Stimulated activated naive CD8-positive, alpha-beta T cell treated with anti-CD3 and anti-CD28 coated beads, Interleukin-15, amount 100 ng/mL, for 72 hours (primary cell): ENCODE results near the gene GLOD5.

Experiments used
- ATAC-seq: fragments of 150-1000 bp; cut with Tn5 transposase; 2 replicates; pipeline ENCODE4 v1.10.0; 2021; ENCODE audit warnings: mild to moderate bottlenecking, moderate library complexity
- DNase-seq, 2 donors: peaks; one replicate each; pipeline ENCODE4 v3.0.0; 2021 to 2022
- H3K27ac Mint-ChIP-seq, 2 donors: one replicate each; pipeline ENCODE4 v1.8.0; 2022; ENCODE audit warnings: mild to moderate bottlenecking in 2 of 2, mixed read lengths in 2 of 2, moderate library complexity in 2 of 2
- H3K27me3 Mint-ChIP-seq: one replicate; pipeline ENCODE4 v1.8.0; 2022; ENCODE audit warnings: mixed read lengths
- H3K4me1 Mint-ChIP-seq: one replicate; pipeline ENCODE4 v1.8.0; 2022; ENCODE audit warnings: mild to moderate bottlenecking, mixed read lengths
- H3K4me3 Mint-ChIP-seq, 2 donors: one replicate each; pipeline ENCODE4 v1.8.0; 2022; ENCODE audit warnings: mild to moderate bottlenecking in 2 of 2, mixed read lengths in 2 of 2, moderate library complexity in 1 of 2
- H3K9me3 Mint-ChIP-seq, 2 donors: one replicate each; pipeline ENCODE4 v1.8.0; 2022; ENCODE audit warnings: mixed read lengths in 2 of 2

GLOD5 gene

GRCh38 chrX:48761674-48762471 lies at the start of gene GLOD5:
GLOD5 (plus strand) TSS chrX:48761747; CDS start chrX:48761791, 44 bp downstream.
- ATAC-seq = peak; percentile 91
- peak within 1 kb of the TSS in 1 of 2 donors; percentile 69 for H3K4me3 Mint-ChIP-seq

DNA sequence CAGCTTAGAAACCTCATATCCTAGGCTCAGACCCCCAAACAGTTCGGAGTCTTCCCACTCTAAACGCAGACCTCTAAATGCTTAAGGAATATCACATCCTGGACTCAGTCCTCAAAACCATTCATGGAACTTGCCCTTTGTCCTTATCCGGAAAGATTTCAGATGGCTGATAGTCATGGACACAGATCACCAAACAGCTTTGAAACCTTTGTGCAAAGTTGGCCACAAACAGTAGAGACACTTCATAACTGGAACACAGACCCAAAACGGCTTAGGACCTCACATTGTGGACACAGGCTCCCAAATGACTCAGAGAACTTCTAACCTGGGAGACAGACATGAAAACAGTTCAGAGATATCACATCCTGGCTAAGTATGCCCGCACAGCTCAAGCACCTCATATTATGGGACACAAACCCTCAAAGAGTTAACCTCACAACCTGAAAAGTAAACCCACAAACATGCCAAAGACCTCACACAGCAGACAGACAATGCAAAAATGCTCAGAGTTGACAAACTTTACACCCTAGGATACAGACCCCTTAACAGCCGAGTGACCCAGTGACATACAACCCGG lies 49.5 kb upstream of the GLOD5 start:
- peak overlapping the region; percentile 43 to 75 for H3K4me3 Mint-ChIP-seq
- peak overlapping the region; percentile 8 to 63 for H3K27ac Mint-ChIP-seq
- H3K4me1 Mint-ChIP-seq = peaks cover 67% of the 10 kb centered on the region
- no peak for DNase-seq
- H3K9me3 Mint-ChIP-seq = no peaks in the 10 kb centered on the region
- ATAC-seq = peak; percentile 16
- H3K27me3 Mint-ChIP-seq = no peaks in the 10 kb centered on the region

More at GRCh38 chrX:48761674-48762471, at the start of gene GLOD5:
- DNase-seq = peak in 1 of 2 donors; percentile 40
- H3K27ac Mint-ChIP-seq = peak within 1 kb of the TSS; percentile 74 to 88
- H3K9me3 Mint-ChIP-seq = no peaks in the 10 kb centered on the region
- peaks cover 8% of the 10 kb centered on the region for H3K4me1 Mint-ChIP-seq
- no peaks in the 10 kb centered on the region for H3K27me3 Mint-ChIP-seq

- peak; percentile 61 for ATAC-seq
- peak overlapping the region; percentile 43 to 75 for H3K4me3 Mint-ChIP-seq
- DNase-seq = no peak
- H3K27me3 Mint-ChIP-seq = no peaks in the 10 kb centered on the region
- no peaks in the 10 kb centered on the region for H3K9me3 Mint-ChIP-seq
- H3K4me1 Mint-ChIP-seq = peaks cover 79% of the 10 kb centered on the region
- peak overlapping the region; percentile 10 to 83 for H3K27ac Mint-ChIP-seq
Observed at GRCh38 chrX:48713847-48714246, 47.7 kb upstream of the GLOD5 start.

DNA sequence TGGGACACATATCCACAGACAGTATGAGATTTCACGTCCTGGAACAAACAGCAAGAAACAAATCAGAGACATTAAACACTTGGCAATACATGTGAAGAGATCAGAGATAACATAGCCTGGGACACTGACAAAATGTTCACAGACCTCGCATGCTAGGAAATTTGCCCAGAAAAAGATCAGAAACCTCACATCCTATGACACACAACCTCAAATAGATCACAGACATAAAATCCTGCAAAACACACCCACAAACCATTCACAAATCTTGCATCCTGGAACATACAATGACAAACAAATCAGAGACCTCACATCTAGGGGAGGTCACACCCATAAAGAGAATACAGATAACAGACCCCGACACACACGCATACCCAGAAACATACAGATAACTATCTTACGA lies 47.0 kb upstream of the GLOD5 start:
- peak overlapping the region; percentile 43 to 47 for H3K4me3 Mint-ChIP-seq
- H3K4me1 Mint-ChIP-seq = peaks cover 85% of the 10 kb centered on the region
- H3K27me3 Mint-ChIP-seq = no peaks in the 10 kb centered on the region
- no peak for ATAC-seq
- H3K27ac Mint-ChIP-seq = peak overlapping the region in 1 of 2 donors; percentile 53
- no peak for DNase-seq
- no peaks in the 10 kb centered on the region for H3K9me3 Mint-ChIP-seq

GRCh38 chrX:48715072-48715471 lies 46.5 kb upstream of the GLOD5 start:
- peak overlapping the region in 1 of 2 donors; percentile 53 for H3K27ac Mint-ChIP-seq
- DNase-seq (no peak), ATAC-seq (no peak)
- H3K4me1 Mint-ChIP-seq = peaks cover 85% of the 10 kb centered on the region
- no peaks in the 10 kb centered on the region for H3K9me3 Mint-ChIP-seq
- no peaks in the 10 kb centered on the region for H3K27me3 Mint-ChIP-seq
- peak overlapping the region in 1 of 2 donors; percentile 47 for H3K4me3 Mint-ChIP-seq

- Mint-ChIP-seq H3K27me3 (no peaks in the 10 kb centered on the region), H3K4me1 (peaks cover 78% of the 10 kb centered on the region), H3K9me3 (no peaks in the 10 kb centered on the region), H3K4me3 (peak overlapping the region; percentile 11 to 47), H3K27ac (no peak overlapping the region)
- DNase-seq = no peak
- ATAC-seq = peak; percentile 27
Observed at GRCh38 chrX:48715876-48716502, 45.6 kb upstream of the GLOD5 start.

DNA sequence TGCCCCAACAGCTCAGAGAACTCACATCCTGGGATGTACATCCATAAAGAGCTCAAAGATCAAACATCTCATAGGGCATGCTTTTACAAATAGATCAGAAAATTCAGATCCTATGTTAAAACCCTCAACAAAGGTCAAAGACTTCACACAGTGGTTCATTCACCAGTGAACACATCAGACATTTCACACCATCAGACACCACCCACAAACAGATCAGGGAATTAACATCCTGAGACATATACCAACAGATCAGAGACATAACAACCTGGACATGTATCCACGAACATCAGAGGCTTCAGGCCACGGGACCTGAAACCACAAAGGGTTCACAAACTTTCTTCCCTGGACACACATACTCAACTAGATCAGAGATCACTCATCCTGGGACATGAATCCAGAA lies 41.6 kb upstream of the GLOD5 start:
- Mint-ChIP-seq H3K27me3 (no peaks in the 10 kb centered on the region), H3K9me3 (no peaks in the 10 kb centered on the region), H3K4me1 (peaks cover 42% of the 10 kb centered on the region), H3K4me3 (no peak overlapping the region), H3K27ac (no peak overlapping the region)
- ATAC-seq (peak; percentile 50), DNase-seq (no peak)

DNA sequence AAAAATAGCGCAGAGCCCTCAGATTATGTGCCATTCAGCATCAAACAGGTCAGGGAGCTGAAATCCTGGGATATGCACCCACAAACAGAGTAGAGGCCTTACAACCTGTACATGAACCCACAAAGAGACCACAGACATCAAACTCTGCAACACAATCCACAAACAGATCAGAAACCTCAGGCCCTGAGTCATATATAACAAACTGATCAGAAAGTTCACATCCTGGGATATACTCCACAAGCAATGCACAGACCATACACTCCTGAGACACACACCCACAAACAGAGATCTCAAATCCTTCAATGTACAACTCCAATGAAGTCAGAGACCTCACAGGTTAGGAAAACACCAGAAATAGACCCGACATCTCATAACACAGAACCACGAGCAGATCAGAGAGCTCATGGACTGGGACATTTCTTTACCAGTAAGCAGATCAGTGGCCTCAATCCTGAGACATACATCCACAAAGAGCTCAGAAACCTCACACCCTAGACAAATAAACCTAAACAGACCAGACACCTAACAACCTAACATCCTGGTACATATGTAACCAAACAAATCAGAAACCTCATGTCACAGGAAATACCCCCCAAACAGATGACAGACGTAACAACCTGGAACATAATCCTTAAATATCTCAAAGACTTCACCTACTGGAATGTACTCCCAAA lies 40.8 kb upstream of the GLOD5 start:
- DNase-seq (peak in 1 of 2 donors; percentile 13), ATAC-seq (peak; percentile 81)
- Mint-ChIP-seq H3K27ac (no peak overlapping the region), H3K27me3 (no peaks in the 10 kb centered on the region), H3K9me3 (no peaks in the 10 kb centered on the region), H3K4me1 (peaks cover 42% of the 10 kb centered on the region), H3K4me3 (no peak overlapping the region)

DNA sequence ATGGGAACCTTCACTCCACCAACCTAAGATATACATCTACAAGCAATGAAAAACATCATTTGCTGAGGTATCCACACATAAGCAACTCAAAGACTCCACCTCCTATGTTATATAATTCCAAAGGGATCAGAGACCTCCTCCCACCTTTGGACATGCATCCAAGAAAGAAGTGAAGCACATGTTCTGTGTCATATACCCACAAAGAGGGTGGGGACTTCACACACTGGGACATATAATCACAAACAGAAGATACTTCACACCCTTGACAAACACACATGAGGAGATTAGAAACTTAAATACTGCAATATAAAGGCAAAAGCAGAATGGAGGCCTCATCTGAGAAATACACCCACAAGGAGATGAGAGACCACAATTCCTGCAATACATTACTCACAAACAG lies 39.6 kb upstream of the GLOD5 start:
- no peaks in the 10 kb centered on the region for H3K27me3 Mint-ChIP-seq
- H3K4me1 Mint-ChIP-seq = peaks cover 41% of the 10 kb centered on the region
- H3K4me3 Mint-ChIP-seq = no peak overlapping the region
- peaks cover 0 to 4% of the 10 kb centered on the region in 2 donors for H3K9me3 Mint-ChIP-seq
- no peak for ATAC-seq
- DNase-seq = no peak
- no peak overlapping the region for H3K27ac Mint-ChIP-seq

GRCh38 chrX:48726596-48726995 lies 35.0 kb upstream of the GLOD5 start:
- Mint-ChIP-seq H3K4me3 (no peak overlapping the region), H3K27ac (no peak overlapping the region), H3K9me3 (peaks cover 4 to 23% of the 10 kb centered on the region in 2 donors), H3K27me3 (no peaks in the 10 kb centered on the region), H3K4me1 (peaks cover 36% of the 10 kb centered on the region)
- DNase-seq = no peak
- ATAC-seq = no peak

DNA sequence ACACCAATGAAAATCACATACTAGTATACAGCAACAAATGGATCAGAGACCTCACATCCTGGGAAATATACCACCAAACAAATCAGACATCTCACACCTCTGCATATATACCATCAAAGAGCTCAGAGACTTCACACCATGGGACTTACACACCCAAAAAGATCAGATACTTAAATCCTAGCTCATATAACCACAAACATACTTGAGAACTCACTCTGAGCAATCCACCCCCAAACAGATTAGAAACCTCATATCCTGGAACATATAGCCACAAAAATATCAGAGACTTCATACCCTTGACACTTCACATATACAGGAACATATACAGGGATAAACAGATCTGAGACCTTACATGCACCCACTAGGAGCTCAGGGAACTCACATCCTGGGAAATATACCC lies 32.9 kb upstream of the GLOD5 start:
- Mint-ChIP-seq H3K27ac (no peak overlapping the region), H3K9me3 (peaks cover 4 to 23% of the 10 kb centered on the region in 2 donors), H3K27me3 (no peaks in the 10 kb centered on the region), H3K4me1 (peaks cover 42% of the 10 kb centered on the region), H3K4me3 (no peak overlapping the region)
- ATAC-seq (peak; percentile 23), DNase-seq (no peak)

- H3K27ac Mint-ChIP-seq = peak overlapping the region; percentile 92 to 96
- ATAC-seq = peak; percentile 22
- no peak for DNase-seq
- peak overlapping the region; percentile 86 to 97 for H3K4me3 Mint-ChIP-seq
- H3K9me3 Mint-ChIP-seq = no peaks in the 10 kb centered on the region
- H3K27me3 Mint-ChIP-seq = no peaks in the 10 kb centered on the region
- H3K4me1 Mint-ChIP-seq = peaks cover 28% of the 10 kb centered on the region
Observed at GRCh38 chrX:48736303-48736702, 25.2 kb upstream of the GLOD5 start.

DNA sequence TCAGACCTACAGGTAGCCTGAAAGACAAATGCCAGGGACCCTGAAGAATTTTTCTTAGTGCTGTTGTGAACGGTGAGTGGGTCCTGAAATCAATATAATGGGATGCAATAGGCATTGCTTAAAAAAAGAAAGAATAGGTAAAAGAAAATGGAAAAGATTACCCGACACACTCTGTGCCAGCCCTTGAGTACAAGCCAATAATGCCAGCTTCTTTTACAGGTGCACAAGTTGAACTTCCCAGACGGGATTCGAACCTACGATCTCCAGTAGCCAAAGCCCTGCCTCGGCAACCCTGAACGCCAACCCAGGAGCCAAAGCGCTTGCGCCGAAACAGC lies 24.7 kb upstream of the GLOD5 start:
- Mint-ChIP-seq H3K27me3 (no peaks in the 10 kb centered on the region), H3K4me3 (peak overlapping the region; percentile 86 to 97), H3K4me1 (peaks cover 28% of the 10 kb centered on the region), H3K9me3 (no peaks in the 10 kb centered on the region), H3K27ac (peak overlapping the region; percentile 95 to 96)
- ATAC-seq = no peak
- DNase-seq = no peak

- Mint-ChIP-seq H3K4me1 (peaks cover 23% of the 10 kb centered on the region), H3K27me3 (no peaks in the 10 kb centered on the region), H3K27ac (peak overlapping the region; percentile 95 to 96), H3K4me3 (peak overlapping the region; percentile 86 to 97), H3K9me3 (no peaks in the 10 kb centered on the region)
- ATAC-seq = peak; percentile 98
- DNase-seq = peak; percentile 81 to 93
Observed at GRCh38 chrX:48737213-48737938, 24.2 kb upstream of the GLOD5 start.

DNA sequence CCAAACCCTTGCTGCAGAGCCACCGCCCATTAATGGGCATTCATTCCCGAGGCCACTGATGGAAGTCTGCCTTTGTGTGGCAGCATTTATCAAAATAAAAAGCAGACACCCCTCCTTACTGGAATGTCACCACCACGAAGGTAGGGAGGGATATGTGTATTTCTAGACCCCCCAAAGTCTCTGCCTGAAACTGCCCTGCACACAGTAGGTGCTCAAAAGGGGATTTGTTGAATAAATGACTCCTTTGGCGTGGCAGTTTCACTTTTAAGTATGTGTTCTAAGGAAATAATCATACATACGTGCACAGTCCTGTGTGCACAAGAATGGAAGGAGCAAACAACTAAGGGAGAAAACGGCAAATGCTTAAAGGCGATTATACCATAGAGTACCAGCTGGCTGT lies 23.6 kb upstream of the GLOD5 start:
- ATAC-seq (no peak), DNase-seq (no peak)
- H3K27me3 Mint-ChIP-seq = no peaks in the 10 kb centered on the region
- no peaks in the 10 kb centered on the region for H3K9me3 Mint-ChIP-seq
- peaks cover 23% of the 10 kb centered on the region for H3K4me1 Mint-ChIP-seq
- peak overlapping the region; percentile 86 to 97 for H3K4me3 Mint-ChIP-seq
- H3K27ac Mint-ChIP-seq = peak overlapping the region; percentile 95 to 96
